Right kidney (tissue), 1 donor: Measurements from ENCODE around the gene VKORC1.

Experiments
- DNase-seq: peaks from one replicate; pipeline ENCODE4 v3.0.0-alpha.2; 2016

The VKORC1 gene

DNA sequence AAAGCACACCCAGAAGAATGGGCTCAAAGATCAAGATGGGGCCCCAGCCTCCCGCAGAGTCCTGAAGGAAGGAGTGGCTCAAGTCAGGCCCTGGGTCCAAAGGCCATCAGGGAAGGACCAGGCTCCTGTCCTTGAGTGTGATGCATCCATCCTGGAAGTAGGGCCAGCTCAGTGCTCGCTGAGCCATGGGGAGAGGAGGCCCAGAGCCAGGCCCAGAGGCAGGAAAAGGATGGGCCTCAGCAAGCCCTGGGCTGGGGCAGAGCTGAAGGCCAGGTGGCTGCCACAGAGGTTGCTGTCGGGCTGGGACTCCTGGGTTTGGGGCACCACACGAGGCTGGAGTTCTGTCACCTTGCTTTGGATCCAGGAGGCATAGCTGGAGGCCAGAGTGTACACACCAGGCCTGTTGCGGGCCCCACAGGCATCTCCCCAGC, 37.3 kb upstream of the VKORC1 start:
- DNase-seq: no peak

DNA sequence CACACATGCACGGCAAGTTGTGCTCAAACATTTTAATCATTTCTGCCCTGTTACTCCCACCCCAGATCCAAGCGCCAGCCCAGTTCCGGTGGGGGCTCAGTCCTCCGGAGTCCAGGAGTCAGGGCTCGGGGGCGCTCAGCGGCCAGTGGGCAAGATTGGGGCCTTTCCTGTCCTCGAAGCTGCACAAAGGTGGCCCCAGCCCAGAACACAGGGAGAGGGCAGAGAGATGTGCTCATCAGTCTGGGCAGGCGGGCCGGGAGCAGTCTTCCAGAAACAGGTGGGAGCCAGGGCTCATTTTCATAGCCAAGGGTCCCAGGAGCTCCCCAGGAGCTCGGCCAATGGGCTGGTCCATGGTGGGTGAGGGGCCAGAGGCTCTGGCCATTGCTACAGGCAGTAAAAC, 36.8 kb upstream of the VKORC1 start:
- no peak for DNase-seq

DNA sequence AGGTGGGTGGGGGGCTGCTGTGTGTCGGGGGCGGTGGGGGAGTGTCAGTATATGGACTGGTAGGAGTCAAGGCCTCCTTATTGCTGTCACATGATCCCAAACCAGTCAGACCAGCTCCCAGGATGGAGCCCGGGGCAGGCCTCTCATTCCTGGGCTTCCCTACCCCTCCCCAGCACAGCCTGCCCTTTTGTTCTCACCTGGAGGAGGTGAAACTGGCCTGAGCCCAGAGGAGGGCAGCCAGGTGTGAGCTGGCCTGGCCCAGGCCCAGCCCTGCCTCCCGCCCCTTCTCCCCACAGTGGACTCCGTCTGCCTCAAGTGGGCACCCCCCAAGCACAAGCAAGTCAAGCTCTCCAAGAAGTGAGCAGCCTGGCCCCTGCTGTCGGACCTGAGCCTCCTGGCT, 36.3 kb upstream of the VKORC1 start:
- DNase-seq: no peak

DNA sequence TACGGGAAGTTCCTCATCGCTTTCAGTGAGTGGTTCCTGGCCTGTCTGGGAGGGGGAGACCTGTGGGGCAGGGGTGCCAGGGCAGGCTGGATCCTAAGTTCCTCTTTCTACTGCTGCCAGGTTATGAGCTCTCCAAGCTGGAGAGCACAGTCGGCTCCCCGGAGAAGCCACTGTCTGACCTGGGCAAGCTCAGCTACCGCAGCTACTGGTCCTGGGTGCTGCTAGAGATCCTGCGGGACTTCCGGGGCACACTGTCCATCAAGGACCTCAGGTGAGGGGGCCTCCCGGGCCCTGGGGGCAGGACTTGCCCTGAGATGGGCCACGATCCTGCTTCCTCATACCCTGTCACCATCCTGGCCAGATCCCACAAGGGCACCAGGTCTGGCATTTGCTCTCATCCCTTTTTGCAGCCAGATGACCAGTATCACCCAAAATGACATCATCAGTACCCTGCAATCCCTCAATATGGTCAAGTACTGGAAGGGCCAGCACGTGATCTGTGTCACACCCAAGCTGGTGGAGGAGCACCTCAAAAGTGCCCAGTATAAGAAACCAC, 35.8 kb upstream of the VKORC1 start:
- DNase-seq: no peak

DNA sequence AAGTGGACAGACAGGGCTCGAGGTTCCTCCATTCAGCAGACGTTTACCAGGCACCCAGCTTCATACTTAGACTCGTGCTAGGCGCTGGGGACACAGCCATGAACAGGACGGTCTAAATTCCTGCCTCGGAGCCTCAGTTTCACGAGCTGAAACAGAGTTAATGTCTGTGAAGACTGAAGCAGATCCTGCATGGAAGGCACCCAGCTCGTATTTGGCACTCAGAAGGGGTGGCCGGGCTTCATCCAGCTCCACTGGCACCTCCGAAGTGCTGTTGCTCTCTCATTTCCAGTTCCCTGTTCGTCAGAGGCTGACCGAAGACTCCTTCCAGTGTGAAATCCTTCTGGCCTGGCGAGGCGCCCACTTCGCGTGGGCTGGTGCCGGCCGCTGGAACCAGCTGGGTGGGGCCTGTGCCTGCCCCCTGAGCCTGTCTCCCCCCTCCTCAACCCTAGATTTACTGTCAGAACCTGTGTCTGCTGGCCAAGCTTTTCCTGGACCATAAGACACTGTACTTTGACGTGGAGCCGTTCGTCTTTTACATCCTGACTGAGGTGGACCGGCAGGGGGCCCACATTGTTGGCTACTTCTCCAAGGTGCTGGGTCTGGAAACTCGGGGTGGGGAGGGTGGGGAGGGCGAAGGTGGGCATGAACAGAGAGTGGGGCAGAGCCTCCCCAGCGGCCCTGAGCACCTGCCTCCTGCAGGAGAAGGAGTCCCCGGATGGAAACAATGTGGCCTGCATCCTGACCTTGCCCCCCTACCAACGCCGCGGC, 35.2 kb upstream of the VKORC1 start:
- no peak for DNase-seq

DNA sequence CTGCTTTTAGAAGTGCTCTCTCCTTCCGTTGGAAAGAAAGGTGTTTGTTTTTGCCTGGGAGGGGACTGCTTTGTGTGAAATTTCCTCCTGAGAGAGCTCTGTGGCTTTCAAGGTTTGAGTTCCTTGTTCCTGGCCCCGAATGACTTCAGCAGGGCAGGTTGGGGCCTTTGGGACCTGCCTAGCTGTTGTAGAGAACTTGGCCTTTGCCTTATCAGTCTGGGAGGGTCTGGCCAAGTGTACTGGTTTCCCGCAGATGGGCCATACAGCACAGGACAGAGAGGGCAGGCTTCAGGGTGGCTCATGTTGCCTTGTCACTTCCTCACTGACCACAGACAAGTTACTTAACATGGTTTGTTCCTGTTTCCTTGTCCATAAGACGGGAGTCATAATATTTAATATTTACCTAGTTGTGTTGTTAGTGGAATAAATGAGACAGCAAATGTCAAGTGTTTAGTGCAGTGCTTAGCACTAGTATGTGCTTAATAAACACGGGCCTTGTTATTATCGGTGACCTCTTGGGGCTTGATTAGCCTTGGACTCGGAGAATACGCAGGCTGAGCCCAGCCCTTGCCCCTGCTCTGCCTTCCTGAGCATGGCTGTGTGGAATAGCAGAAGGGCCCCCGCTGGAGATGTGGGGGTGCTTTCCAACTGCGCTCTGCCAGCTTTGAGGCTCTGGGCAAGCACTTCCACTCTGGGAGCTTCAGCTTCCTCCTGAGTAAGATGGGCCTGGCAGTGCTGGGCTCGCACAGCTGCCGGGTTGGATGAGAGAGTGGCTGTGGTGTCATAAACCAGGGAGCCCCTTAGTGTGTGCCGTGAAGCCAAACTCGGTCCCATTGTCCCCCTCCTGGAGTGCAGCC, 34.3 kb upstream of the VKORC1 start:
- no peak for DNase-seq

DNA sequence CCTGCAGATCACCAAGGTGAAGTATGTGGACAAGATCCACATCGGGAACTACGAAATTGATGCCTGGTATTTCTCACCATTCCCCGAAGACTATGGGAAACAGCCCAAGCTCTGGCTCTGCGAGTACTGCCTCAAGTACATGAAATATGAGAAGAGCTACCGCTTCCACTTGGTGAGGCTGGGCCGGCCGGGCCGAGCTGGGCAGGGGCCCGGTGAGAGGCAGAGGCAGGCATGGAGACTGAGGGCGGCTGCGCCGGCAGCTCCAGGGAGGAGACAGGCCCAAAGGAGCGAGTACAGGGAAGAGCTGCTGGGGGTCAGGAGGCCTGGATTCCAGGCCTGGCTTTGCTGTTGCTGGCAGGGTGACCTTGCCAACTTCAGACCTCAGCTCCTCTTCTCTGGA, 32.6 kb upstream of the VKORC1 start:
- DNase-seq: no peak

DNA sequence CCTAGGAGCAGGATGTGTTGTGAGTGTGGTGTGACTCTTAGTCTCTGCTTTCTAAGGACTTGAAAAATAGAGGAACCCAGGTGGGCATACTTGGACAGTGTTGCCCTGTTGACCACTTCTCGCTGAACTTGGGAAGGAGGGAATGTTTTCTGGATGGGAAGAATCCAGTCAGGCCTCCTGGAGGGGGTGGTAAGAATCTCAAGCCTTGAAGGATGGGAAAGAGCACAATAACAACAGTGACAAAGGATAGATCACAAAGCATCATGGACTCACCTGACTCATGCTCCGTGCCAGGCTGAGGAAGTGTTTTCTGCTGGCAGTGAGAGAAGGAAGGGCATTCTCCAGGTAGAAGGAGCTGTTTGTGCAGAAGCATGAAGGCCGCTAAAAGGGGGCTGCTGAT, 31.2 kb upstream of the VKORC1 start:
- DNase-seq: no peak

DNA sequence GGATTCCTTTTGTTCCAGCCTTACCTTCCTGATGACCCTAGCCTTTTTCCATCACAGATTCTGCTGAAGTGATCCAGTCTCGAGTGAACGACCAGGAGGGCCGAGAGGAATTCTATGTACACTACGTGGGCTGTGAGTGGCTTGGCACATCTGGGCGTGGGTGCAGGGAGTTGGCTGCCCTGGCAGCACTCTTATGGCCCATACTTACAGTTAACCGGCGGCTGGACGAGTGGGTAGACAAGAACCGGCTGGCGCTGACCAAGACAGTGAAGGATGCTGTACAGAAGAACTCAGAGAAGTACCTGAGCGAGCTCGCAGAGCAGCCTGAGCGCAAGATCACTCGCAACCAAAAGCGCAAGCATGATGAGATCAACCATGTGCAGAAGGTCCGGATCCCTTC, 25.5 kb upstream of the VKORC1 start:
- DNase-seq: no peak

DNA sequence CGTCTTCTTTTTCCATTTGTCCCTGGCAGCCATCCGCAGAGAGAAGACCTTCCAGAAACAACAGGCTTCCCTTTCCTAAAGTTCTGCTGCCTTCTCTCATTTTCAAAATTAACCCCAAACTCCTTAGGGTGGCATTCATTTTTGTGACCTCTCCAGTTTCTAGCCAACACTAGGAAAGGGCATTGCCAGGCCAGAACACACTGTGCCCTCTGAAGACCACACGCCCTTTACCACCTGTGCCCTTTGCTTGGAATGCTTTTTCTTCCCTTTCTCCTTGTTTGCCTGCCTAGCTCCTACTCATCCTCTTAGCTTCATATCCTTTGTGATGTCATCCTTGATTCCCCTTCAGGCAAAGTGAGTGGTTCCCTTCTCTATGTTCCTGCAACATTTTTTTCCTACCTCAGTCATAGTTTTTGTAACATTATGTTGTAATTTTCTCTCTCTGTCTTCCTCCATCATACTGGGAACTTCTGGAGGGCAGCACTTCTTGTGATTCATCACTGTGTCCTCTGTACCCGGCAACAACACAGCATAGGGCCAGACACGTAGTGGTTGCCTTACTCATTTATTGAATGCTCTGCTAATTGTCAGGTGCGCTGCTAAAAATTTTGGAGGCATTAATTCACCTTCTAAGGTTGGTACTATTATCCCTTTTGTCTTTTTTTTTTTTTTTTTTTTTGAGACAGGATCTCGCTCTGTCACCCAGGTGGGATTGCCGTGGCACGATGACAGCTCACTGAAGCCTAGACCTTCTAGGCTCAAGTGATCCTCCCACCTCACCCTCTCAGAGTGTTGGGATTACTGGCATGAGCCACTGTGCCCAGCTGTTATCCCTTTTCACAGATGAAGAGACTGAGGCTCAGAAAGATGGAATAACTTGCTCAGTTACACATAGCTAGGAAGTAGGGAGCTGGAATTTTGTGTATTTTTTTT, 23.9 kb upstream of the VKORC1 start:
- DNase-seq: no peak

DNA sequence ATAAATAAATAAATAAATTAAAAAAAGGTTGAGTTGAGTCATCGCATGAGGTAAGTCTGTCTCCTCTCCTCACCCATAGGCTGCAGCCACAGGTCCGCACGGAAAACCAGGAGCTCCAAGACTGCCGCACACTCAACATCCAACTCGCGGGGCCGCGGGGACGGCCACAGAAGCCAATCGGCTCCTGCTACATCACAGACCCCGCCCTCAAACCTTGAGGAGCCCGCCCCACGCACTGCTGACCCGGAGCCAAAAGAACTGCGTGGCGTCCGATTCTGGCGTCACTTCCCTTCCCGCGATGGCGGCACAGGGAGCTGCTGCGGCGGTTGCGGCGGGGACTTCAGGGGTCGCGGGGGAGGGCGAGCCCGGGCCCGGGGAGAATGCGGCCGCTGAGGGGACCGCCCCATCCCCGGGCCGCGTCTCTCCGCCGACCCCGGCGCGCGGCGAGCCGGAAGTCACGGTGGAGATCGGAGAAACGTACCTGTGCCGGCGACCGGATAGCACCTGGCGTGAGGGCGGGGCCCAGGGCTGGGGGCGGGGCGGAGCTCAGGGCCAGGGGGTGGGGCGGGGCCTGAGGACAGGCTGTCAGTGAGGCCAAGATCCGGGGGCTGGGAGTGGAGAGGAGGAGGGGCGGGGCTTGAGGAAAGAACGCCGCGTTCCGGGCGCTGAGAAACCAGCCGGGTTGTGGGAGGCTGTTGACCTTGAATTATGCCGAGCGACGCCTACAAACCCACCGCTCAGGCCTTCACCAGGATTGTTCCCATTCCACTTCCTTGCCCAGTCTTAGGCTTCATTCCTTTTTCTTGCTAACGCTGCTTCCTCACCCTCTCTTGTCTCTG, 23.0 kb upstream of the VKORC1 start, which contains the start of gene KAT8:
Gene KAT8, plus strand, starts transcription at position 281 of the 839 bp plus-strand sequence. Its CDS starts 18 bp downstream, at position 299.
- peak; percentile 99 for DNase-seq

DNA sequence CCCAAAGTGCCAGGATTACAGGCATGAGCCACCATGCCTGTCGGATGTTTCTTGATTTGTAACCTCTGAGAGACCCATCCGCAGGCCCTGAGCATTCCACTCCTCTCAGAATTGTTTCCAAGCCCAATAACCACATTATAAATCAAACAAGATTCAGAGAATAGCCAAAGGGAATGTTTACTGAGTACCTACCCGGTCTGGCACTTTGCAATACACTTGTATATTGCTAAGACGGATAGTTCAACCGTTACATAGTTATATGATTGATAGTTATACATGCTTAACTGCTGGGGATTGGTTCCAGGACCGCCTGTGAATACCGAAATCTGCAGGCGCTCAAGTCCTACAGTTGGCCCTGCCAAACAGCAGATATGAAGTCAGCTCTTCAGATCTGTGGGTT, 19.9 kb upstream of the VKORC1 start:
- no peak for DNase-seq

DNA sequence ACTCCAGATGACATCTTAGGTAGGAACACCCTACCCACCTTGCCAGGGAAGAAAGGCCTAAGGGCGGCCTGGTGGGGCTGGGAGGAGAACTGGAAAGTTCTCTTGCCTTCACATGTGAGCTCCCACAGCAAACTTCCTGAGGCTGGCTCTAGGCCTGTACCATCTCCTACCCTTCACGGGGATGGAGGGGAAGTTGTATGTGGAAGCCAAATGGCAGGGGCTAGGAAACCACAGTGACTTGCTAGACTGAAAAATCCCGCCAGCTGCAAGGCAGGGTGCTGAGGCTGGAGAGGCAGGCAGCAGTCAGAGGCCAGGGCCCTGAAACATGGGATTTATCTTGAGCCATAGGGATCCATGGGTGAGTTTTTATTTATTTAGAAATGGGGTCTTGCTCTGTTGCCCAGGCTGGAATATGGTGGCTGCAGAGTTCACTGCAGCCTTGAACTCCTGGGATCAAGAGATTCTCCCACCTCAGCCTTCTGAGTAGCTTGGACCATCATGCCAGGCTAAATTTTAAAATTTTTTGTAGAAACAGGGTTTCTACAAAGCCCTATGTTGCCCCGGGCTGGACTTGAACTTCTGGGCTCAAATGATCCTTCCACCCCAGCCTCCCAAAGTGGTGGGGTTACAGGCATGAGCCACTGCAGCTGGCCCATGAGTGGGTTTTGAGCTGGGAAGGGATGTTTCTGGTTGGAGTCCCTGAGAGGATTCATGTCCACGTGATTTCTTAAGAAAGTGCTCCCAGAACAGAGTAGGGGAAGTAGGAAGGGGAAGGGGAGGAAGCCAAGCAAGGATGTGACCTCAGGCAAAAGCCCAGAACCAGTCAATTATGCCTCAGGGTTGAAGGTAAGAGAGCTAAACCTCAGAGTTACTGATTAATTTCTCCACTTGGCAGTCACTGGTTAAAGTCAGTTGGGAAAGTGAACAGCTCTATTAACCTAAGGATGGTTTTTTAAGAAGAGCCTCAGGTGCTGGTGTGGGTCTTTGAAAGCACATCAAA, 18.8 kb upstream of the VKORC1 start:
- no peak for DNase-seq

DNA sequence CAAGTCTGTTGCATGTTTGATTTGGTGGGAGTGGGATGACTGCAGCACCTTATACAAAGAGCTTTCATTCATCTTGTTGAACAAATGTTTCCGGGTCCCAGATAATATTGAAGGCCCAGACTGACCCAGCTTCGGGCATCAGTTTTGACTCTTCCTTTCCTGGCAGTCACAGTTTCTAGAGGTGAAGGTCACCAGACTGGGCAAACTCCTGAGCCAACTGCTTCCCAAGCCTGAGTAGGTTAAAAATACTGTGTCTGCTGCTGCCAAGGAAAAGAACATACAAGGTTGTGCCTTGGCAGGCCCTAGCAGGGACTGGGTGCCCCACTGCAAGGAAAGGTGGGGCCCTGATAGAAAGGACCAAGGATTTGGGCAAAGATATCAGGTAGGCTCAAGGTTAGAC, 18.1 kb upstream of the VKORC1 start:
- no peak for DNase-seq

DNA sequence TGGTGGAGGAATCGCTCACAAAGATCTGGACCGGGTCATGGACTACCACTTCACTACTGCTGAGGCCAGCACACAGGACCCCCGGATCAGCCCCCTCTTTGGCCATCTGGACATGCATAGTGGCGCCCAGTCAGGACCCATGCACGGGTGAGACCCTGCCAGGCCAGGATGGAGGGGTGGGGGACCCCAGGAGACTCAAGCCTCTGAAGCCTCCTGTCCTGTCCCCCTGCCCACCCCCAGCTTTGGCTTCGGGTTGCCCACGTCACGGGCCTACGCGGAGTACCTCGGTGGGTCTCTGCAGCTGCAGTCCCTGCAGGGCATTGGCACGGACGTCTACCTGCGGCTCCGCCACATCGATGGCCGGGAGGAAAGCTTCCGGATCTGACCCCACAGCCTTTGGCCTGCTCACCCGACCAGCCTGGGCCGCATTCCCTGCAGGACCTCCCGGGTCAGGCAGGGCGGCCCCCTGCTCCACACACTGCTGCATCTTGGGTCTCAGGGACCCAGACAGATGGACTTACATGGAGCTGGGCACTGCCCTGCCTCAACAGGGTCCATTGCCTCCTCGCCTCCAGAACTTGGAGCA, 17.4 kb upstream of the VKORC1 start:
- no peak for DNase-seq

DNA sequence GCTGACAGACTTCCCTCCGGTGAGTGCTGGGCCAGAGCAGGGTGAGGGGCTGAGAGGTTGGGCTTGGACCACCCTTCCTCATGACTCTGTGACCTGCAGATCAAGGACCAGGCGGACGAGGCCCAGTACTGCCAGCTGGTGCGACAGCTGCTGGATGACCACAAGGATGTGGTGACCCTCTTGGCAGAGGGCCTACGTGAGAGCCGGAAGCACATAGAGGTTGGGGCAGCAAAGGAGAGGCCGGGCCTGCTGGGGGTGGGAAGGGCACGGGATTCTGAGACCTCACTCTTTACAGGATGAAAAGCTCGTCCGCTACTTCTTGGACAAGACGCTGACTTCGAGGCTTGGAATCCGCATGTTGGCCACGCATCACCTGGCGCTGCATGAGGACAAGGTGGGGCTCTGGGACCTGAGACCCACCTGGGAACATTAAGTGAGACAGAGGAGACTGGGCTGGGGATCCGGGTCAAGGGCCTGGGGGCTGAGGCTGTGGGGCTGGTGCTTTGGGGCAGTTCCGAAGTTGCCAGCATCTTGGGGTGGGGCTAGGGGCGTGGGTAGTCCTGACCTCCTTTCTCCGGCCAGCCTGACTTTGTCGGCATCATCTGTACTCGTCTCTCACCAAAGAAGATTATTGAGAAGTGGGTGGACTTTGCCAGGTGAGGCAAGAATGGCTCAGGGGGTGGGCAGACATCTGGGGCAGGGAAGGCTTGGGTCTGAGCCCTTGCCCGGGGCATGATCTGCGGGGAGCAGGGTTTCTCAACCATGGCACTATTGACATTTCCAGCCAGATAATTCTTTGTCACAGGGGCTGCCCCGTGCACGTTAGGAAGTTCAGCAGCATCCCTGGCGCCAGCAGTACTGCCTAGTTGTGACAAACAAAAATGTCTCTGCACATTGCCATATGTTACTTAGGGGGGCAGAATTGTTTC, 15.8 kb upstream of the VKORC1 start:
- no peak for DNase-seq

DNA sequence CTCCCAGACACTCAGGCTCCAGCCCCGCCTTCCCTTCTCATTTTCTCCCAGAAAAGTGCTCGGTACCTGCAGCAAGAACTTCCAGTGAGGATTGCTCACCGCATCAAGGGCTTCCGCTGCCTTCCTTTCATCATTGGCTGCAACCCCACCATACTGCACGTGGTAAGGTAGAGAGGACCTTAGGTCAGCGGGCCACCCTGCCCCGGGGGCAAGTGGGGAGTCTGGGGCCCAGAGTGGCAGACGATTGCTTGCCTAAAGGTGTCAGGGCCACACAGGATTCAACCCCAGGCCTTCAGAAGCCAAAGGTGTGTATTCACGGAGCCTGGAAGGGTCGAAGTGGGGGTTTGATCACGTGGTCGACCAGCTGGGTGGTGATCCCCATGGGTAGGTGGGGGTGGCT, 15.0 kb upstream of the VKORC1 start:
- DNase-seq: no peak

DNA sequence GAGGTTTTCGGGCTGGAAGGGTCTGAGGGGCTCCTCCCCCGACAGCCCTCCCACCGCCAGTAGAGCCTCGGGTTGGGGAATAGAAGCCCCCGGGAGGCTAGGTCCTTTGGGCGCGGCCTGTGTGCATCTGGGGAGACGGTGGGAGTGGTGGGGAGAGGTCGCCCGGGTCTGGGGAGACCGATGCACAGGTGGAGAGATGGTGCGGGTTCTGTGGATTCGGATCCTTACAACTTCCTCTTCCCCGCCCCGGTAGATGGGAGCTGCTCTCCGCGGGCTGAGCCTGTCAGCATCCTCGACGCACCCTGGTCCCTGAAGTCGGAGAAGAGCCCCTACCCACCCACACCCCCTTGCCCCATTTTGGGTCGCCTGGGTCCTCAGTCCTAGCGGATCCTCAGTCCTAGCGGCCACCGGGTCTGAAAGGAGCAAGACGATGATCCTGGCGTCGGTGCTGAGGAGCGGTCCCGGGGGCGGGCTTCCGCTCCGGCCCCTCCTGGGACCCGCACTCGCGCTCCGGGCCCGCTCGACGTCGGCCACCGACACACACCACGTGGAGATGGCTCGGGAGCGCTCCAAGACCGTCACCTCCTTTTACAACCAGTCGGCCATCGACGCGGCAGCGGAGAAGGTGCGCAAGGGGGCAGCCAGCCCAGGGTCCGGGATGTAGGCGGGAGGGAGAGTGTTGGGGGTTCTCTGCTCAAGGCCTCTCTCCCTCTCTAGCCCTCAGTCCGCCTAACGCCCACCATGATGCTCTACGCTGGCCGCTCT, 14.4 kb upstream of the VKORC1 start:
- no peak for DNase-seq
